GM23338 (cell line): Measurements from ENCODE around the gene PRKD1.

Experiments
- CTCF ChIP-seq, 2 experiments: fragments of 200-600 bp in 1 of 2; sonication (generic) in 1 of 2; conservative IDR thresholded peaks; 2 replicates each; pipeline versions ENCODE4 v1.5.1 to v1.6.1; 2016 to 2017; ENCODE audit warnings: antibody characterized with exemption in 2 of 2, low read depth in 2 of 2, mild to moderate bottlenecking in 2 of 2, moderate library complexity in 1 of 2
- JUNB ChIP-seq: IDR thresholded peaks from one replicate; pipeline ENCODE4 v1.6.1; 2016; ENCODE audit warnings: antibody characterized with exemption; ENCODE audit not compliant: unreplicated experiment
- POLR2AphosphoS5 ChIP-seq: IDR thresholded peaks from 2 replicates; pipeline ENCODE4 v1.6.1; 2016; ENCODE audit warnings: antibody characterized with exemption, low read depth

- TF ChIP-seq JUNB: no peak
- no peak for TF ChIP-seq CTCF (conservative IDR thresholded peaks at IDR 0.05; ENCODE audit: low read depth in 2 of 2)
- TF ChIP-seq POLR2AphosphoS5: no peak
These were observed 340.6 kb downstream of the PRKD1 start for GRCh38 chr14:29587046-29587445.
